OCI-LY7 (cell line): Measurements from ENCODE around the gene ICE2.

Experiments
- CTCF ChIP-seq: fragments of 200-600 bp; sonication (generic); conservative IDR thresholded peaks from 2 replicates; pipeline ENCODE4 v1.5.1; 2014; ENCODE audit warnings: mild to moderate bottlenecking, antibody characterized with exemption, low read length, moderate library complexity, mixed read lengths
- EZH2phosphoT487 ChIP-seq: fragments of 200-600 bp; sonication (generic); IDR thresholded peaks from 2 replicates; pipeline ENCODE4 v1.6.1; 2018; ENCODE audit warnings: low read depth, borderline replicate concordance, mild to moderate bottlenecking, mixed run types, antibody characterized with exemption, low read length, moderate library complexity, mixed read lengths

- TF ChIP-seq CTCF = no peak
- no peak for TF ChIP-seq EZH2phosphoT487
Measured at GRCh38 chr15:60406513-60407414, 72.2 kb downstream of the ICE2 start.
